K562 (cell line): Measurements from ENCODE around the gene SPTBN5. TPM values are rescaled to one million over a fixed set of nuclear protein-coding genes. Genes with fewer than 3 reads are reported as not detected.

Source experiments
- ATAC-seq: fragments of 200-7000 bp; cut with Tn5 transposase; 3 replicates; pipeline ENCODE4 v1.9.1; 2020; ENCODE audit warnings: moderate library complexity
- BruUV-seq: library from RNA; stranded (reverse); fragments of 400-500 nt; replicated peaks from 2 replicates; lab custom pipeline; 2021; lab: Mats Ljungman, UMichigan
- CTCF ChIA-PET: fragments of 300-600 bp; formaldehyde crosslinking; extraction: SDS; loops from one replicate; lab custom pipeline; 2021; ENCODE audit warnings: low intra/inter-chr PET ratio; lab: Yijun Ruan, JAX
- POLR2A ChIA-PET: fragments of 300-600, 350-650 bp; sonication (Branson Sonifier 250); formaldehyde crosslinking; extraction: SDS; loops from one replicate; lab custom pipeline; 2021; ENCODE audit warnings: antibody characterized with exemption, inconsistent platforms; lab: Yijun Ruan, JAX
- DNase-seq, 4 experiments: peaks; one replicate each; pipeline versions ENCODE4 v3.0.0 to v3.0.0-alpha.2; 2011 to 2018; ENCODE audit warnings: low spot score in 3 of 4, mixed read lengths in 3 of 4; ENCODE audit errors: extremely low read depth in 1 of 4
- FAIRE-seq: peaks from 2 replicates; lab custom pipeline; 2011; peaks lifted over from hg19 to GRCh38; lab: Jason Lieb, UNC
- H2AFZ ChIP-seq: 2 replicates; pipeline ENCODE4 v1.6.0; 2011; ENCODE audit warnings: low read depth, low read length, control low read depth, inconsistent platforms
- H3K27ac ChIP-seq: fragments of 200-600 bp; 3 replicates; pipeline ENCODE4 v1.8.0; 2011; ENCODE audit warnings: low read depth, mild to moderate bottlenecking, control low read depth, inconsistent platforms, low read length, moderate library complexity, mixed read lengths; ENCODE audit errors: extremely low read depth
- H3K27me3 ChIP-seq, 2 experiments: fragments of 300-600 bp in 1 of 2; 2 replicates in 1 of 2; 3 replicates in 1 of 2; pipeline versions ENCODE4 v1.6.0 to v1.8.0; 2011; ENCODE audit warnings: inconsistent platforms in 2 of 2, low read length in 2 of 2, mild to moderate bottlenecking in 1 of 2, mixed read lengths in 1 of 2, moderate library complexity in 1 of 2; ENCODE audit not compliant: control insufficient read depth in 2 of 2, insufficient read depth in 2 of 2
- H3K36me3 ChIP-seq: fragments of 300-600 bp; 3 replicates; pipeline ENCODE4 v1.8.0; 2011; ENCODE audit warnings: mild to moderate bottlenecking, low read length, inconsistent platforms; ENCODE audit not compliant: control insufficient read depth, insufficient read depth
- H3K4me1 ChIP-seq, 2 experiments: fragments of 200-600 bp in 1 of 2; replicated peaks in 1 of 2; 2 replicates in 1 of 2; 3 replicates in 1 of 2; pipeline versions ENCODE4 v1.5.1 to v1.8.0; 2011; ENCODE audit warnings: inconsistent platforms in 2 of 2, low read length in 2 of 2, mild to moderate bottlenecking in 1 of 2, mixed read lengths in 1 of 2, moderate library complexity in 1 of 2; ENCODE audit not compliant: control insufficient read depth in 2 of 2, insufficient read depth in 2 of 2
- H3K4me2 ChIP-seq: 2 replicates; pipeline ENCODE4 v1.6.1; 2011; ENCODE audit warnings: low read length, control low read depth, inconsistent platforms, mixed read lengths; ENCODE audit not compliant: insufficient read depth
- H3K4me3 ChIP-seq: fragments of 200-600 bp; sonication (generic), shearing (Covaris generic); 2 replicates; pipeline ENCODE4 v1.5.1; 2016; ENCODE audit warnings: control low read depth, inconsistent platforms
- H3K79me2 ChIP-seq: fragments of 200-600 bp; 3 replicates; pipeline ENCODE4 v1.8.0; 2011; ENCODE audit warnings: low read length, inconsistent platforms; ENCODE audit not compliant: control insufficient read depth, insufficient read depth
- H3K9ac ChIP-seq, 2 experiments: 2 replicates each; pipeline versions ENCODE4 v1.6.0 to v1.6.1; 2011; ENCODE audit warnings: low read depth in 2 of 2, low read length in 2 of 2, control low read depth in 1 of 2, inconsistent platforms in 1 of 2, mild to moderate bottlenecking in 1 of 2, mixed read lengths in 1 of 2; ENCODE audit not compliant: insufficient read depth in 1 of 2
- H3K9me1 ChIP-seq: one replicate; pipeline ENCODE4 v1.6.0; 2011; ENCODE audit warnings: inconsistent platforms, mild to moderate bottlenecking, low read length, moderate library complexity; ENCODE audit not compliant: control insufficient read depth, insufficient read depth
- H3K9me3 ChIP-seq: replicated peaks from 2 replicates; pipeline ENCODE4 v1.5.1; 2011; ENCODE audit warnings: low read depth, low read length, inconsistent platforms; ENCODE audit not compliant: control insufficient read depth, insufficient read depth
- H4K20me1 ChIP-seq: replicated peaks from 2 replicates; pipeline ENCODE4 v1.6.1; 2011; ENCODE audit warnings: low read length, inconsistent platforms, mixed read lengths; ENCODE audit not compliant: control insufficient read depth, insufficient read depth
- CEBPZ ChIP-seq: fragments of 150-350 bp; IDR thresholded peaks from 2 replicates; pipeline ENCODE4 v1.6.1; 2014; ENCODE audit warnings: low read depth, mild to moderate bottlenecking, low read length, borderline replicate concordance
- CREBBP ChIP-seq: IDR thresholded peaks from one replicate; pipeline ENCODE4 v1.6.1; 2012; ENCODE audit warnings: low read depth, mild to moderate bottlenecking, control low read depth, inconsistent platforms, low read length
- HCFC1 ChIP-seq: IDR thresholded peaks from 2 replicates; pipeline ENCODE4 v1.6.1; 2012; ENCODE audit warnings: low read depth, low read length, improper control_type of control experiment
- RB1 ChIP-seq: fragments of 450-650 bp; IDR thresholded peaks from 2 replicates; pipeline ENCODE4 v1.6.1; 2017; ENCODE audit warnings: low read depth, mild to moderate bottlenecking
- RERE ChIP-seq: sonication (generic); formaldehyde crosslinking; IDR thresholded peaks from 2 replicates; pipeline ENCODE4 v1.8.0; 2023; ENCODE audit warnings: missing genetic modification reagents, mild to moderate bottlenecking, borderline replicate concordance
- SAFB ChIP-seq: fragments of 200-400 bp; formaldehyde crosslinking; IDR thresholded peaks from 2 replicates; pipeline ENCODE4 v1.6.1; 2017; ENCODE audit warnings: low read depth, low read length, borderline replicate concordance
- ZFP91 ChIP-seq: sonication (generic); formaldehyde crosslinking; IDR thresholded peaks from 2 replicates; pipeline ENCODE4 v1.8.0; 2022; ENCODE audit warnings: mild to moderate bottlenecking, missing genetic modification reagents
- ZNF12 ChIP-seq: sonication (generic); formaldehyde crosslinking; IDR thresholded peaks from 2 replicates; pipeline ENCODE4 v1.4.0; 2020; ENCODE audit warnings: mild to moderate bottlenecking, missing genetic modification reagents
- ZNF175 ChIP-seq: fragments of 200-800 bp; sonication (Bioruptor generic); IDR thresholded peaks from 2 replicates; pipeline ENCODE4 v1.6.1; 2016; ENCODE audit warnings: low read depth, mild to moderate bottlenecking, missing genetic modification characterization, missing compliant biosample characterization
- WGBS: fragments of 100-300 bp; shearing (Covaris generic); methylation state at CpG from one replicate; pipeline ENCODE4 v1.1.6; 2016; ENCODE audit warnings: low coverage, mixed read lengths; ENCODE audit not compliant: insufficient coverage; ENCODE audit errors: missing lambda C conversion rate; 5-methylcytosine and 5-hydroxymethylcytosine counted together
- in situ Hi-C: fragments of 300-500 bp; cut with MboI; formaldehyde crosslinking; loops from 4 replicates; pipeline ENCODE4 v1.15.0; 2018; ENCODE audit warnings: inconsistent platforms, mixed read lengths
- intact Hi-C: fragments of 100-400 bp; cut with micrococcal nuclease; formaldehyde crosslinking; loops from 2 replicates; pipeline ENCODE4 v1.14.2; 2022
- polyA plus RNA-seq, 8 experiments: library from polyadenylated mRNA; depleted of rRNA in 4 of 8; stranded (reverse) in 5 of 8; unstranded in 3 of 8; fragments of >200 nt; fragmentation: Nextera tagmentation in 2 of 8; fragmentation: Illumina TruSeq in 1 of 8; extraction: Ambion mirVana in 2 of 8; extraction: Trizol in 1 of 8; gene quantifications; 2 replicates each; pipeline versions ENCODE4 v1.2.1 to v1.2.3, GENCODE V29; 2011 to 2014; ENCODE audit warnings: inconsistent platforms in 1 of 8, missing spikeins in 1 of 8
- total RNA-seq, 7 experiments: library from RNA; depleted of rRNA in 6 of 7; stranded (reverse); fragments of >200 nt in 6 of 7; fragmentation: Illumina TruSeq in 2 of 7; extraction: Trizol in 2 of 7; gene quantifications; 2 replicates each; pipeline versions ENCODE4 v1.2.1 to v1.2.3, GENCODE V29; 2011 to 2021; ENCODE audit warnings: low replicate concordance in 1 of 7

SPTBN5 gene
- total and polyA plus RNA-seq, 9 of the 15 experiments (the other 6 are each of a cell fraction or from before 2014, with no cell fraction given): 0.02 TPM; not detected in 8

- BruUV-seq: no TSS peak
- no peaks in the 10 kb centered on the region for H3K79me2 ChIP-seq
- in situ Hi-C loops (no loop called here), intact Hi-C loops (no loop called here)
- ChIA-PET POLR2A (interaction anchor here (0.9 to 1.1 kb wide), 2 partner anchors 9 to 12 kb away, joined by 3 read pairs; no protein-coding TSS in a partner anchor), CTCF (no interaction called here)
- H3K4me2 ChIP-seq: no peak overlapping the region
- peaks cover 7% of the 10 kb centered on the region; the same call in 1 of the 2 replicates for H4K20me1 ChIP-seq
- FAIRE-seq (no peak), ATAC-seq (no peak), DNase-seq (no peak)
- H3K9me1 ChIP-seq: peaks cover 3% of the 10 kb centered on the region
- H3K4me1 ChIP-seq: peaks cover 0 to 24% of the 10 kb centered on the region in 2 experiments; a peak in 3 of 5 replicates
- no peaks in the 10 kb centered on the region for H3K9me3 ChIP-seq
- H2AFZ ChIP-seq: no peak overlapping the region
- H3K4me3 ChIP-seq: no peak overlapping the region
- H3K9ac ChIP-seq: no peak overlapping the region
- TF ChIP-seq ZNF12 (CRISPR knock-in tag) (no peak), ZNF175 (CRISPR knock-in tag) (no peak), RERE (CRISPR knock-in tag) (no peak), RB1 (no peak), CEBPZ (no peak), CREBBP (no peak), ZFP91 (no peak), SAFB (no peak), HCFC1 (no peak)
- no peak overlapping the region for H3K27ac ChIP-seq
- WGBS: 61% methylated on average over 11 of the region's 11 CpGs
- H3K27me3 ChIP-seq: peaks cover 6 to 23% of the 10 kb centered on the region in 2 experiments; a peak in 3 of 5 replicates
- H3K36me3 ChIP-seq: peaks cover 3% of the 10 kb centered on the region; the same call in 1 of the 3 replicates
These were observed 1.6 kb upstream of the SPTBN5 start for GRCh38 chr15:41895491-41895890.
